AG04450 (cell line): Measurements from ENCODE around the gene RELN. TPM values are rescaled to one million over a fixed set of nuclear protein-coding genes. Genes with fewer than 3 reads are reported as not detected.
A peak's percentile ranks its signal among the peaks of the same experiment; 100 is the strongest.

Experiments
- CTCF ChIA-PET: fragments of 300-600, 350-600 bp; formaldehyde crosslinking; extraction: SDS; loops from one replicate; lab custom pipeline; 2022; ENCODE audit warnings: antibody characterized with exemption, inconsistent platforms; lab: Charles Lee
- POLR2A ChIA-PET: fragments of 350-600 bp; formaldehyde crosslinking; extraction: SDS; loops from one replicate; lab custom pipeline; 2021; ENCODE audit warnings: antibody characterized with exemption, inconsistent platforms; lab: Yijun Ruan, JAX
- DNase-seq: peaks from one replicate; pipeline ENCODE4 v3.0.0-alpha.2; 2011; ENCODE audit warnings: low read depth, low spot score
- H3K27ac ChIP-seq: one replicate; pipeline ENCODE4 v1.5.1; 2012; ENCODE audit warnings: low read depth, low read length, control low read depth
- H3K27me3 ChIP-seq: one replicate; pipeline ENCODE4 v1.6.0; 2012; ENCODE audit warnings: low read length; ENCODE audit not compliant: control insufficient read depth, insufficient read depth
- H3K4me3 ChIP-seq: 2 replicates; pipeline ENCODE4 v1.5.1; 2011; ENCODE audit warnings: mild to moderate bottlenecking, low read depth, low read length, control low read depth
- H3K9me3 ChIP-seq: 2 replicates; pipeline ENCODE4 v1.5.1; 2012; ENCODE audit warnings: low read length; ENCODE audit not compliant: control insufficient read depth, insufficient read depth
- CTCF ChIP-seq: IDR thresholded peaks from 2 replicates; pipeline ENCODE4 v1.5.1; 2011; ENCODE audit warnings: low read depth, low read length, control low read depth, inconsistent platforms
- polyA plus RNA-seq: library from polyadenylated mRNA; depleted of rRNA; stranded (reverse); fragments of >200 nt; gene quantifications from 2 replicates; pipeline ENCODE4 v1.2.3, GENCODE V29; 2011

RELN gene
- polyA plus RNA-seq, 1 experiment = 7.6 TPM

GRCh38 chr7:103628742-103629141, 360.7 kb downstream of the RELN start:
- DNase-seq = no peak
- ChIA-PET CTCF (no interaction called here), POLR2A (no interaction called here)
- H3K27me3 ChIP-seq = no peaks in the 10 kb centered on the region
- H3K27ac ChIP-seq = no peak overlapping the region
- H3K9me3 ChIP-seq = no peaks in the 10 kb centered on the region
- H3K4me3 ChIP-seq = no peak overlapping the region
- no peak for TF ChIP-seq CTCF

- no peak for TF ChIP-seq CTCF
- Histone ChIP-seq H3K9me3 (no peaks in the 10 kb centered on the region), H3K4me3 (no peak overlapping the region), H3K27ac (no peak overlapping the region), H3K27me3 (no peaks in the 10 kb centered on the region)
- POLR2A ChIA-PET = no interaction called here
- CTCF ChIA-PET = no interaction called here
- DNase-seq = no peak
Measured at GRCh38 chr7:103626776-103627175, 362.7 kb downstream of the RELN start.

- CTCF ChIA-PET = interaction anchor here (0.6 to 0.7 kb wide), 2 partner anchors 8 to 30 kb away, joined by 3 read pairs; no protein-coding TSS in a partner anchor
- H3K27ac ChIP-seq = no peak overlapping the region
- H3K27me3 ChIP-seq = no peaks in the 10 kb centered on the region
- H3K4me3 ChIP-seq = no peak overlapping the region
- no peak for TF ChIP-seq CTCF
- no peaks in the 10 kb centered on the region for H3K9me3 ChIP-seq
- POLR2A ChIA-PET = no interaction called here
- no peak for DNase-seq
Measured at GRCh38 chr7:103622274-103622673, 367.2 kb downstream of the RELN start.

- DNase-seq = no peak
- Histone ChIP-seq H3K4me3 (no peak overlapping the region), H3K27me3 (no peaks in the 10 kb centered on the region), H3K27ac (no peak overlapping the region), H3K9me3 (no peaks in the 10 kb centered on the region)
- peak; percentile 26; the same call in 1 of the 2 replicates for TF ChIP-seq CTCF
- ChIA-PET POLR2A (no interaction called here), CTCF (interaction anchor here (1.2 kb wide), 1 partner anchor 8 kb away, joined by 3 read pairs; no protein-coding TSS in a partner anchor)
Measured at GRCh38 chr7:103613655-103614642, 375.5 kb downstream of the RELN start.

GRCh38 chr7:103609778-103610177, 379.7 kb downstream of the RELN start:
- DNase-seq = no peak
- Histone ChIP-seq H3K4me3 (no peak overlapping the region), H3K27me3 (no peaks in the 10 kb centered on the region), H3K27ac (no peak overlapping the region), H3K9me3 (no peaks in the 10 kb centered on the region)
- POLR2A ChIA-PET = no interaction called here
- no peak for TF ChIP-seq CTCF
- CTCF ChIA-PET = interaction anchor here (1.3 kb wide), 1 partner anchor 36 kb away, joined by 3 read pairs; no protein-coding TSS in a partner anchor
